H1 (cell line): ENCODE measurements around the gene AKR7A2. TPM values are rescaled to one million over a fixed set of nuclear protein-coding genes. Genes with fewer than 3 reads are reported as not detected.

ENCODE experiments used
- CTCF ChIA-PET: fragments of 300-600 bp; sonication (Branson Sonifier 250); formaldehyde crosslinking; loops from one replicate; lab custom pipeline; 2021; ENCODE audit not compliant: partially characterized antibody; lab: Charles Lee
- POLR2A ChIA-PET: fragments of 300-600 bp; sonication (Branson Sonifier 250); formaldehyde crosslinking; loops from one replicate; lab custom pipeline; 2021; ENCODE audit warnings: inconsistent platforms; ENCODE audit not compliant: partially characterized antibody; lab: Charles Lee
- DNase-seq, 2 experiments: peaks; one replicate each; pipeline versions ENCODE4 v3.0.0 to v3.0.0-alpha.2; 2010 to 2022; ENCODE audit warnings: low spot score in 2 of 2, low read depth in 1 of 2, mixed read lengths in 1 of 2
- FAIRE-seq: peaks from 2 replicates; lab custom pipeline; 2011; peaks lifted over from hg19 to GRCh38; lab: Jason Lieb, UNC
- H2AFZ ChIP-seq: 2 replicates; pipeline ENCODE4 v1.8.1; 2012; ENCODE audit warnings: low read length, inconsistent platforms
- H2AK5ac ChIP-seq: 2 replicates; pipeline ENCODE4 v1.6.1; 2013; ENCODE audit warnings: low read depth, low read length
- H2BK120ac ChIP-seq: replicated peaks from 2 replicates; pipeline ENCODE3; 2013; ENCODE audit warnings: low read depth, low read length, inconsistent platforms
- H2BK12ac ChIP-seq: 2 replicates; pipeline ENCODE4 v1.6.1; 2013; ENCODE audit warnings: low read depth, low read length
- H2BK15ac ChIP-seq: 2 replicates; pipeline ENCODE4 v1.6.1; 2013; ENCODE audit warnings: low read length
- H2BK20ac ChIP-seq: 2 replicates; pipeline ENCODE4 v1.6.1; 2013; ENCODE audit warnings: low read length
- H2BK5ac ChIP-seq: 2 replicates; pipeline ENCODE4 v1.6.1; 2013; ENCODE audit warnings: low read depth, low read length
- H3K14ac ChIP-seq: 2 replicates; pipeline ENCODE4 v1.6.1; 2013; ENCODE audit warnings: inconsistent platforms; ENCODE audit not compliant: insufficient read length
- H3K18ac ChIP-seq: 2 replicates; pipeline ENCODE4 v1.6.1; 2013; ENCODE audit warnings: low read length; ENCODE audit errors: extremely low read depth
- H3K23ac ChIP-seq: 2 replicates; pipeline ENCODE4 v1.6.1; 2013; ENCODE audit warnings: inconsistent platforms; ENCODE audit not compliant: insufficient read length
- H3K23me2 ChIP-seq: 2 replicates; pipeline ENCODE4 v1.6.1; 2013; ENCODE audit warnings: low read depth, low read length
- H3K27ac ChIP-seq: 2 replicates; pipeline ENCODE4 v1.6.1; 2011; ENCODE audit warnings: low read depth, low read length, inconsistent platforms
- H3K27me3 ChIP-seq, 4 experiments: replicated peaks in 1 of 4; 1 replicate in 1 of 4; 2 replicates in 3 of 4; pipeline versions ENCODE4 v1.6.1 to v1.8.1; 2011 to 2013; ENCODE audit warnings: low read length in 3 of 4, mild to moderate bottlenecking in 3 of 4, inconsistent platforms in 2 of 4, mixed read lengths in 2 of 4, moderate library complexity in 1 of 4; ENCODE audit not compliant: control insufficient read depth in 3 of 4, insufficient read depth in 3 of 4; ENCODE audit errors: extremely low read depth in 1 of 4
- H3K36me3 ChIP-seq, 4 experiments: 2 replicates each; pipeline versions ENCODE4 v1.6.1 to v1.8.1; 2011 to 2013; ENCODE audit warnings: mild to moderate bottlenecking in 4 of 4, low read length in 3 of 4, moderate library complexity in 2 of 4, control low read depth in 1 of 4, inconsistent platforms in 1 of 4; ENCODE audit not compliant: insufficient read depth in 4 of 4, control insufficient read depth in 2 of 4
- H3K4ac ChIP-seq: replicated peaks from 2 replicates; pipeline ENCODE3; 2013; ENCODE audit warnings: low read length, low read depth, mixed read lengths, inconsistent platforms; ENCODE audit not compliant: insufficient read length
- H3K4me1 ChIP-seq, 4 experiments: replicated peaks in 1 of 4; 1 replicate in 1 of 4; 2 replicates in 3 of 4; pipeline versions ENCODE4 v1.6.1 to v1.8.1; 2011 to 2013; ENCODE audit warnings: low read length in 3 of 4, inconsistent platforms in 2 of 4, mixed read lengths in 1 of 4; ENCODE audit not compliant: insufficient read depth in 4 of 4, control insufficient read depth in 3 of 4
- H3K4me2 ChIP-seq, 2 experiments: 2 replicates each; pipeline versions ENCODE4 v1.6.1 to v1.8.1; 2011 to 2013; ENCODE audit warnings: low read depth in 2 of 2, low read length in 2 of 2, control low read depth in 1 of 2, inconsistent platforms in 1 of 2, mild to moderate bottlenecking in 1 of 2; ENCODE audit not compliant: insufficient read depth in 1 of 2
- H3K4me3 ChIP-seq, 4 experiments: fragments of 200-600, 300-600 bp in 1 of 4; sonication (generic), shearing (Covaris generic), sonication (Bioruptor Twin) in 1 of 4; 2 replicates each; pipeline versions ENCODE4 v1.5.1 to v1.8.1; 2011 to 2016; ENCODE audit warnings: low read length in 4 of 4, low read depth in 3 of 4, control low read depth in 2 of 4, inconsistent platforms in 2 of 4, mild to moderate bottlenecking in 2 of 4, mixed read lengths in 1 of 4, moderate library complexity in 1 of 4; ENCODE audit not compliant: insufficient read depth in 2 of 4; ENCODE audit errors: extremely low read depth in 1 of 4
- H3K56ac ChIP-seq: replicated peaks from 2 replicates; pipeline ENCODE3; 2013; ENCODE audit warnings: low read depth, mild to moderate bottlenecking, mixed read lengths, low read length, inconsistent platforms; ENCODE audit not compliant: insufficient read length
- H3K79me1 ChIP-seq: 2 replicates; pipeline ENCODE4 v1.6.1; 2013; ENCODE audit warnings: low read depth, low read length, control low read depth
- H3K79me2 ChIP-seq, 2 experiments: 2 replicates each; pipeline versions ENCODE4 v1.6.1 to v1.8.1; 2012 to 2013; ENCODE audit warnings: low read length in 2 of 2, mild to moderate bottlenecking in 2 of 2, inconsistent platforms in 1 of 2; ENCODE audit not compliant: insufficient read depth in 2 of 2, control insufficient read depth in 1 of 2
- H3K9ac ChIP-seq, 4 experiments: replicated peaks in 1 of 4; 1 replicate in 1 of 4; 2 replicates in 3 of 4; pipeline versions ENCODE4 v1.6.1 to v1.8.1; 2011 to 2013; ENCODE audit warnings: low read depth in 3 of 4, low read length in 3 of 4, control low read depth in 2 of 4, mild to moderate bottlenecking in 2 of 4, moderate library complexity in 2 of 4, inconsistent platforms in 1 of 4; ENCODE audit errors: extremely low read depth in 1 of 4
- H3K9me3 ChIP-seq, 2 experiments: 2 replicates each; pipeline versions ENCODE4 v1.6.1 to v1.8.1; 2012 to 2013; ENCODE audit warnings: mild to moderate bottlenecking in 2 of 2, moderate library complexity in 2 of 2, control low read depth in 1 of 2, inconsistent platforms in 1 of 2, low read depth in 1 of 2, low read length in 1 of 2, mixed read lengths in 1 of 2; ENCODE audit not compliant: insufficient read depth in 2 of 2
- H4K20me1 ChIP-seq, 2 experiments: replicated peaks in 1 of 2; 2 replicates each; pipeline versions ENCODE3 to v1.8.1; 2011 to 2013; ENCODE audit warnings: inconsistent platforms in 2 of 2, low read length in 2 of 2, mild to moderate bottlenecking in 1 of 2; ENCODE audit not compliant: insufficient read depth in 2 of 2, control insufficient read depth in 1 of 2
- H4K5ac ChIP-seq: 2 replicates; pipeline ENCODE4 v1.6.1; 2013; ENCODE audit warnings: low read length, low read depth, mixed read lengths, inconsistent platforms; ENCODE audit not compliant: insufficient read length
- H4K8ac ChIP-seq: 2 replicates; pipeline ENCODE4 v1.8.0; 2013; ENCODE audit warnings: mild to moderate bottlenecking, moderate library complexity, low read length, inconsistent platforms; ENCODE audit not compliant: insufficient read depth; ENCODE audit errors: extremely low read depth
- H4K91ac ChIP-seq: replicated peaks from 2 replicates; pipeline ENCODE3; 2013; ENCODE audit warnings: low read length, mixed read lengths, inconsistent platforms; ENCODE audit not compliant: insufficient read length
- MAFK ChIP-seq: IDR thresholded peaks from 2 replicates; pipeline ENCODE4 v1.6.1; 2012; ENCODE audit warnings: low read depth, mild to moderate bottlenecking, improper control_type of control experiment, low read length
- TCF12 ChIP-seq: IDR thresholded peaks from 2 replicates; pipeline ENCODE4 v1.6.1; 2011; ENCODE audit warnings: low read depth, mild to moderate bottlenecking, low read length
- WGBS, 2 experiments: shearing (Covaris generic) in 1 of 2; methylation state at CpG; one replicate each; pipeline versions ENCODE4 v1.1.6 to v1.1.7; 2013 to 2015; ENCODE audit warnings: low lambda C conversion rate in 2 of 2, mixed read lengths in 2 of 2, inconsistent platforms in 1 of 2, low coverage in 1 of 2, missing lambda C conversion rate in 1 of 2; ENCODE audit not compliant: insufficient replicate concordance in 2 of 2, insufficient coverage in 1 of 2, insufficient read length in 1 of 2; ENCODE audit errors: extremely low coverage in 1 of 2, missing lambda C conversion rate in 1 of 2; 5-methylcytosine and 5-hydroxymethylcytosine counted together
- polyA plus RNA-seq, 7 experiments: library from polyadenylated mRNA; depleted of rRNA in 3 of 7; stranded (reverse) in 5 of 7; unstranded in 2 of 7; fragments of >200 nt in 5 of 7; fragments of 200-250 nt in 2 of 7; gene quantifications; 1 replicate in 5 of 7; 2 replicates in 1 of 7; 4 replicates in 1 of 7; pipeline versions ENCODE4 v1.2.1 to v1.2.3, GENCODE V29; 2011 to 2013; ENCODE audit warnings: missing spikeins in 2 of 7, mixed read lengths in 2 of 7
- total RNA-seq: library from RNA; stranded (reverse); fragmentation: NEBNext Ultra II Directional; extraction: Animal tissue kit (Norgen Biotek cat#: 25700); gene quantifications from 2 replicates; pipeline ENCODE4 v1.2.1, GENCODE V29; 2021

AKR7A2 gene
- total and polyA plus RNA-seq, 2 of the 8 experiments (the other 6 are each of a cell fraction or from before 2014, with no cell fraction given): 32.0 to 48.3 TPM

- Histone ChIP-seq H3K23me2 (no peaks in the 10 kb centered on the region), H3K14ac (no peak overlapping the region), H3K4me2 (no peak overlapping the region), H2BK120ac (no peak overlapping the region), H3K4me3 (no peak overlapping the region), H4K91ac (no peak overlapping the region), H4K8ac (no peak overlapping the region), H4K20me1 (peaks cover 12 to 17% of the 10 kb centered on the region in 2 experiments), H2AFZ (no peak overlapping the region), H3K9ac (0 out of 7 replicates have a peak overlapping the region, but pooled peaks of 1 of the 4 experiments have one; percentile 37), H2BK5ac (no peak overlapping the region), H3K27ac (no peak overlapping the region), H3K9me3 (no peaks in the 10 kb centered on the region), H3K36me3 (peaks cover 3 to 6% (median 5%) of the 10 kb centered on the region in 4 experiments; a peak in 5 of 8 replicates), H3K23ac (no peak overlapping the region), H3K56ac (no peak overlapping the region), H3K79me1 (peaks cover 9% of the 10 kb centered on the region), H2BK15ac (no peak overlapping the region), H3K79me2 (peaks cover 0 to 22% of the 10 kb centered on the region in 2 experiments; a peak in 2 of 4 replicates), H3K18ac (no peak overlapping the region), H3K4me1 (peaks cover 0 to 2% (median 0%) of the 10 kb centered on the region in 4 experiments; a peak in 2 of 7 replicates), H3K4ac (no peak overlapping the region), H4K5ac (no peak overlapping the region), H3K27me3 (no peaks in the 10 kb centered on the region), H2BK20ac (no peak overlapping the region), H2AK5ac (no peak overlapping the region), H2BK12ac (no peak overlapping the region)
- FAIRE-seq (no peak), DNase-seq (no peak)
- ChIA-PET POLR2A (interaction anchor here (0.7 to 1.1 kb wide), 3 partner anchors 13 to 176 kb away, joined by 3 to 4 read pairs (median 3); no protein-coding TSS in a partner anchor), CTCF (interaction anchor here (0.6 to 8.1 kb wide), 7 partner anchors 10 to 288 kb away, joined by 3 to 56 read pairs (median 3); no protein-coding TSS in a partner anchor)
- WGBS, 2 experiments: 87% methylated on average over 18 of the region's 18 CpGs; no CpG with 5 or more reads in 1 of the 2 experiments
- TF ChIP-seq TCF12 (no peak), MAFK (no peak)
These were observed 49.1 kb upstream of the AKR7A2 start for GRCh38 chr1:19360843-19361610.
